KBM-7 (cell line): ENCODE results near the gene GRID2.
A peak's percentile ranks its signal among the peaks of the same experiment; 100 is the strongest.

Experiments used
- DNase-seq: peaks from one replicate; pipeline ENCODE4 v3.0.0-alpha.2; 2015
- in situ Hi-C: fragments of 300-500 bp; cut with MboI; formaldehyde crosslinking; loops from 2 replicates; pipeline ENCODE4 v1.14.3; 2020; ENCODE audit warnings: low sequenced_read_pairs, low pct_unique_long_range_greater_than_20kb, mixed read lengths

The GRID2 gene

GRCh38 chr4:93770201-93770600 lies 1466.4 kb downstream of the GRID2 start:
- no peak for DNase-seq
- in situ Hi-C loops, result no loop called here

DNA sequence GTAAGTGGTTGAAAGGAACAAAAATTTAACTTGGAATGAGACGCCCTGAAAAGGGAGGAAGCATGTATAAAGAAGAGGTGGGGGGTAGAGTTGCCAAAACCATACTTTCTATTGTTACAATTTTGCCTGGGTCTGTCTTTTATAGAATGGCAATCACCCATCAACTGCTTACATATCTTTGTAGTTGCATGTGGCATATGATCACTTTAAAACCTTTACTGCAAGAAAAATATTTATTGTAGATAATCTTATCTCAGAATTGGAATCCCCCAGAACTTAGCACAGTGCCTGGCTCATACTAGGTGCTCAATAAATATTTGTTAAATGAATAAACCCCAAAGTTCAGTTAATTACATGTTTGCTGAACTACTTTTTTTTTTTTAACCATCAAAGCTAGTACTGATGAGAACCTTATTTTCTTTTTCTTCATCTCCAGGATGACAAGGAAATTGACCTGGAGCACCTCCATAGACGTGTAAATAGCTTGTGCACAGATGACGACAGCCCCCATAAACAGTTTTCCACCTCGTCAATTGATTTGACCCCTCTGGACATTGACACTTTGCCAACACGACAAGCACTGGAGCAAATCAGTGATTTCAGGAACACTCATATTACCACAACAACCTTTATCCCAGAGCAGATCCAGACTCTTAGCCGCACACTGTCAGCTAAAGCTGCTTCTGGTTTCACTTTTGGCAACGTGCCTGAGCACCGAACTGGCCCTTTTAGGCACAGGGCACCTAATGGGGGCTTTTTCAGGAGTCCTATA lies 1468.1 kb downstream of the GRID2 start:
- in situ Hi-C loops, result no loop called here
- peak; percentile 1 for DNase-seq

DNA sequence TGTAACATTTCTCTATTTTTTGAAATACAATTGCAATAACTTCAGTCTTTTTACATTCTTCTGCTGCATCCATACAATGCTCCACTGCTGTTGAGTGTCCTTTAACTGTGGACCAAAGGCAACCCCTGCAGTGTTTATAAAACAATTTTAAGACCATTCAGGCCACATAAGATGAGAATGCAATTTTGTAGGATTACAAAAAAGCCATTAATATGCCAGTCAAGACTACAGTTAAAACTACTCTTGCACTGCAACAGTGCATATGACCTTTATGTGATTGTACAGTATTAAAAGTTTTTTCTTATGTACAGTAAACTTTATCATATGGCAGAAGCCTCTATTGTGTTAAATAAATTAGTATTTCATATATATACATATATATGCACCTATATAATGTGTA lies 1469.1 kb downstream of the GRID2 start:
- in situ Hi-C loops, result no loop called here

GRCh38 chr4:93775551-93775950 lies 1471.8 kb downstream of the GRID2 start:
- in situ Hi-C loops, result no loop called here

More for the DNA sequence above, 1469.1 kb downstream of the GRID2 start:
- DNase-seq, result no peak

DNA sequence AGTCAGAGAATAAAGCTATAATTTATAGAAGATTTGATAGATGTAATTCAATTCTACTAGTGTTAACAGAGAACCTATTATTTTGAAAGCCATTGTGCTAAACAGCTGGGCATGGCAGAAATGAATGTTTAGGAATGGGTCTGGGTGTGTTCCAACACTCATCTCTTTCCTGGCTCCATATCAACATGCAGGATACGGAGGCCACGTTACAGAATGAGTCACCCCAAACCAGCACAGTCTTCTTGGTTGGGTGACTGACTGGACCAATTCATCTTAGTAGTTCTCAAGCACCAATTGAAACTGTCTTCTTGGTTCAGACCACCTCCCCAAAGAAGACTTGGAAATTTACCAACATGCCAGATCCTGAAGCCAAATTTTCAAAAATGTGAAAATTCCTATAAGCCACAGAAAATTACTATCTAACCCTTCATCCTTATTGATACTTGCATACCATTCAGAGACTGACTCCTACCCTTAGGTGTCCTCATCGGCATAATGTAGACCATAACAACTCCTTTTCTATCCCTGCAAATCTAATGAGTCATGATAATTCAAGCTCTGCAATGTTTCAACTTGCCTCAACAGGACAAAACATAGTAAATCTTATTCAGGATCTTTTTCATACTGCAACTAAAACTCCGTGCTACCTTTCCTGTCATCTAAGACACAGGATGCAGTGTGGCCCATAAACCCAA lies 1472.8 kb downstream of the GRID2 start:
- in situ Hi-C loops, result no loop called here
- DNase-seq, result no peak

More at GRCh38 chr4:93775551-93775950, 1471.8 kb downstream of the GRID2 start:
- DNase-seq, result no peak

DNA sequence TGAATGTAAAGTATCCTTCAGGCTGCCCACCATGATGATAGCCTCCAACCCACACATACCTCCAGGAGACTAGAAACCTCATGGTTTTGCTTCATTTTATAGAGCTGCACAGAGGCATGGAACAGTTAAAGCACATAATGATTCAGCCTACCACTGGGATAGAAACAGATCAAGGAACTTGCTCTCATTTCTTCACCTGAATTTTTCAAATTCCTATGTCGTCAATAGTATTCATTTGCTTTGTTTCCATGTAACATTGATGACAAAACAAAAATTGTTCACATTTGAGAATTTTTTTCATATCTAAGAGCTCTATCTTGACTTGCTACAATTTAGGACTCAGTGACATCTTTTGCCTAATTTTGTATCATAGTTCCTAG lies 1473.3 kb downstream of the GRID2 start:
- in situ Hi-C loops, result no loop called here
- no peak for DNase-seq

DNA sequence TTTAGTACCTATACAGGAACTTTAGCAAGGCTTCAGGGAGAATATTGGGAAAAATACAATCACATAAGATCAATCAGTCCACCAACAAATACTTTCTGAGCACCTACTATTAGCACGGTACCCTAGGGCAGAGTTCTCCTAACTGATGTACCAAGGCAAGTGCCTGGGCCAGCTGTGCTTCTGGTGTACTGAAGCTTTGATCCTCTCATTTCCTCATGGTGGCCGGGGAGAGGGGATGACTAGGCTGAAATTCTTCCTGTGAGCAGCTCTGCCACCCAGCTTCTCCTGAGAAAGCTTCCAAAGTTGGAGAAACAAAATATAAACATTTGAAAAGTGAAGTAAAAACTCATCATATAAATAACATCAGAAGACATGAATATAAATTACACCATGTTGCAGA lies 1475.5 kb downstream of the GRID2 start:
- DNase-seq, result no peak
- in situ Hi-C loops, result no loop called here

DNA sequence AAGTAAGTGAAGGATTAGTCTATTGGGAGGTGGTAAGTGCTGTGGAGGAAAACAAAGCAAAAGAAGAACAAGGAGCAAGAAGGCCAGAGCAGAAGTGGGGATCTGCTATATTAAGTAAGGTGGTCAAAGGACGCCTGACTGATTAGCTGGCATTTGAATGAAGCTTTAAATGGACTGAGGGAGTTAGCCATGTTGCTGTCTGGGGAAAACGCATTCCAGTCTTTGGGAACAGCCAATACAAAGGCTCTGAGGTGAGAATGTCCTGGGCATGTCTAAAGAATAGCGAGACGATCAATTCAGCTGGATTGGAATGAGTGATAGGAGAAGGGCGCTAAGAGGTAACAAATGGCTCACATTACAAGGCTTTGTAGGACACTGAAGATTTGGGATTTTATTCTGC lies 1476.3 kb downstream of the GRID2 start:
- DNase-seq, result no peak
- in situ Hi-C loops, result no loop called here

GRCh38 chr4:93781198-93781597 lies 1477.4 kb downstream of the GRID2 start:
- DNase-seq, result no peak
- in situ Hi-C loops, result no loop called here

DNA sequence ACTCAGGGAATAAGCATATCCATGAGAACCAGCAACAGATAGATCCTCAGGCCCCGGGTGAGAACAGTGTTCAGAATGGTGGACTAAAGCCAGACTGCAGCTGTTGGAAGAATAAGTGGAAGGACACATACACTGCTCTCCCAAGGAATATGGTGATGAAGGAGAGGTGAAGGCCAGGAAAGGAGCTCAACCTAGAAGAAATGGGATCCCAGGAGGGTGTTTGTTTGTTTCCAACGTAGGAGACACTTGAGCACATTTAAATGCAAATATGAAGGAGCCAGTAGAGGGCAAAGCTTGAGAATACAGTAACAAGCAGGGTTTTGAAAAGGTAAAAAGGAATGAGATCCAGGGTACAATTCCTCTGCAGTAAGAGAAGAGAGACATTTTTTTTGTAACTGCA lies 1482.4 kb downstream of the GRID2 start:
- in situ Hi-C loops, result no loop called here
- no peak for DNase-seq

- in situ Hi-C loops, result no loop called here
- peak; percentile 26 for DNase-seq
These were observed 1484.9 kb downstream of the GRID2 start for GRCh38 chr4:93788712-93789111.

GRCh38 chr4:93791570-93792195 lies 1487.9 kb downstream of the GRID2 start:
- peak; percentile 73 for DNase-seq
- in situ Hi-C loops, result no loop called here

GRCh38 chr4:93802045-93802444 lies 1498.3 kb downstream of the GRID2 start:
- no peak for DNase-seq
- in situ Hi-C loops, result no loop called here

DNA sequence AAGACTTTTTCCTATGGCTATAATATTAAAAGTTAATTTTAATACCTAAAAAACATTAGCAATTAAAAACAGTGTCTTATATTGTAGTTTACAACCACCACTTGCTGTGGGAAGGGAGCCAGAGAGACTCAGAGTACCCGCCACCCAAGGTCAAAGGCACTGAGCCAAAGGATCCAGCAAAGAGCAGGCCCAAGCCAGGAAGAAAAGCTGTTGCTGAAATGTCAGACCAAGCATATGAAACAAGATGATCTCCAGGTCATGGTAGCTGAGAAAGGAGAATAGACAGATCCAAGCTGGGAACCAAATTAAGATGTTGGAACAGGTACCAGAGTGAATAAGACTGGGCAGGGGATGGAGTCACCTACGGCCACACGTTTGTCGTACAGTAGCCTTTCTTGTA lies 1506.0 kb downstream of the GRID2 start:
- in situ Hi-C loops, result no loop called here
- no peak for DNase-seq

GRCh38 chr4:93810340-93810992 lies 1506.7 kb downstream of the GRID2 start:
- no peak for DNase-seq
- in situ Hi-C loops, result no loop called here

- in situ Hi-C loops, result no loop called here
- DNase-seq, result no peak
These were observed 1509.3 kb downstream of the GRID2 start for GRCh38 chr4:93813092-93813491.

DNA sequence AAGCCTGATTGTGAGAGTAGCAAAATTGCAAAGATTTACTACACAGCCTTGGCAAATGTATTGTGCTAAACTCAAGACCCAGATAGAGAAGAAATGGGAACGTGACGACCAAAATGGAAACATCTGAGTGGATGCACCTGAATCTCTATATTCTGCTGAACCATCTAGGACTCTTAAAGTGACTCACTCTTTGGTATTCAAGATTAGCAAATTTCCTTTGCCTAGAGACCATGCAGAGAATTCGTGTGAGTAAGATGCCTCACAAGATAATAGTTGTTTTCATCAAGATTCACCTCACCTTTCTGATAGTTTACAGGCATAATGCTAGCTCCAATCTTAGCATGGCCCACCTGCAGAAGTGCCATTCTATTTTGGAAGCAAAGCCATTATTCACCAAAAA lies 1510.4 kb downstream of the GRID2 start:
- no peak for DNase-seq
- in situ Hi-C loops, result no loop called here

GRCh38 chr4:93814722-93815121 lies 1511.0 kb downstream of the GRID2 start:
- in situ Hi-C loops, result no loop called here
- DNase-seq, result peak; percentile 89
